HepG2 (cell line): ENCODE measurements around the gene PTGR2.

Source experiments
- EP300 ChIP-seq, 3 experiments: sonication (generic) in 1 of 3; formaldehyde crosslinking in 1 of 3; IDR thresholded peaks; 2 replicates each; pipeline versions ENCODE4 v1.5.1 to v1.6.1; 2011 to 2020; ENCODE audit warnings: low read depth in 2 of 3, low read length in 2 of 3, borderline replicate concordance in 1 of 3, improper control_type of control experiment in 1 of 3, mild to moderate bottlenecking in 1 of 3, missing genetic modification reagents in 1 of 3, moderate library complexity in 1 of 3
- MYNN ChIP-seq: sonication (generic); formaldehyde crosslinking; IDR thresholded peaks from 2 replicates; pipeline ENCODE4 v1.4.0; 2020; ENCODE audit warnings: mild to moderate bottlenecking, low read depth, missing genetic modification reagents
- RELA ChIP-seq: sonication (generic); formaldehyde crosslinking; IDR thresholded peaks from 2 replicates; pipeline ENCODE4 v1.4.0; 2020; ENCODE audit warnings: missing genetic modification reagents
- TAF1 ChIP-seq: sonication (generic); formaldehyde crosslinking; IDR thresholded peaks from 2 replicates; pipeline ENCODE4 v1.4.0; 2020; ENCODE audit warnings: missing genetic modification reagents
- TP53 ChIP-seq: sonication (generic); formaldehyde crosslinking; conservative IDR thresholded peaks from 2 replicates; pipeline ENCODE4 v1.4.0; 2020; ENCODE audit warnings: missing genetic modification reagents
- ZFX ChIP-seq: sonication (generic); formaldehyde crosslinking; IDR thresholded peaks from 2 replicates; pipeline ENCODE4 v1.4.0; 2020; ENCODE audit warnings: mild to moderate bottlenecking, low read depth, missing genetic modification reagents, moderate library complexity
- ZNF224 ChIP-seq: sonication (generic); formaldehyde crosslinking; IDR thresholded peaks from 2 replicates; pipeline ENCODE4 v1.5.0; 2020; ENCODE audit warnings: mild to moderate bottlenecking, missing genetic modification reagents
- TF ChIP-seq, protein P1 (sequence below): sonication (generic); formaldehyde crosslinking; IDR thresholded peaks from 2 replicates; pipeline ENCODE4 v1.5.0; 2020; ENCODE audit warnings: mild to moderate bottlenecking, missing genetic modification reagents, moderate library complexity
- TF ChIP-seq, protein P2 (sequence below): IDR thresholded peaks from 2 replicates; pipeline ENCODE4 v1.6.1; 2016; ENCODE audit warnings: low read depth, control low read depth

DNA sequence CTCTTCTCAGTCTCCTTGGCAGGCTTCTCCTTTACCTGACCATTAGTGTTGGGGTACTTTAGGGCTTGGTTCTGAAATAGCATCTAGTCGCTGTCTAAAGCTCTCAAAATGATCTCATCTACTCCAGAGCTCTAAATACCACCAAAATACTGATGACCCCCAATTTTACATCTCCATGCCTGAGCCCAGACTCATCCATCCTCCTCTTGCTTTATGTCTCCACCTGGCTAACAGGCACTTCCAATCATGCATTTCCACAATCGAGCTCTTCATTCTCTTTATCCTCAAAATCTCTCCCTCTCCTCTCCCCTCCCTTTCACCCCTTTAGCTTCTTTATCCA is 40.5 kb upstream of the PTGR2 start:
- TF ChIP-seq TP53 (no peak), MYNN (CRISPR knock-in tag) (no peak), TAF1 (CRISPR knock-in tag) (no peak), EP300 (IDR thresholded peaks at IDR 0.05; ENCODE audit: low read depth in 2 of 2, low read length in 2 of 2) (no peak), EP300 (CRISPR knock-in tag; IDR thresholded peaks at IDR 0.05; ENCODE audit: borderline replicate concordance) (no peak), RELA (CRISPR knock-in tag) (no peak), ZFX (CRISPR knock-in tag) (no peak), ZNF224 (CRISPR knock-in tag) (no peak)
- TF ChIP-seq, protein P1, sequence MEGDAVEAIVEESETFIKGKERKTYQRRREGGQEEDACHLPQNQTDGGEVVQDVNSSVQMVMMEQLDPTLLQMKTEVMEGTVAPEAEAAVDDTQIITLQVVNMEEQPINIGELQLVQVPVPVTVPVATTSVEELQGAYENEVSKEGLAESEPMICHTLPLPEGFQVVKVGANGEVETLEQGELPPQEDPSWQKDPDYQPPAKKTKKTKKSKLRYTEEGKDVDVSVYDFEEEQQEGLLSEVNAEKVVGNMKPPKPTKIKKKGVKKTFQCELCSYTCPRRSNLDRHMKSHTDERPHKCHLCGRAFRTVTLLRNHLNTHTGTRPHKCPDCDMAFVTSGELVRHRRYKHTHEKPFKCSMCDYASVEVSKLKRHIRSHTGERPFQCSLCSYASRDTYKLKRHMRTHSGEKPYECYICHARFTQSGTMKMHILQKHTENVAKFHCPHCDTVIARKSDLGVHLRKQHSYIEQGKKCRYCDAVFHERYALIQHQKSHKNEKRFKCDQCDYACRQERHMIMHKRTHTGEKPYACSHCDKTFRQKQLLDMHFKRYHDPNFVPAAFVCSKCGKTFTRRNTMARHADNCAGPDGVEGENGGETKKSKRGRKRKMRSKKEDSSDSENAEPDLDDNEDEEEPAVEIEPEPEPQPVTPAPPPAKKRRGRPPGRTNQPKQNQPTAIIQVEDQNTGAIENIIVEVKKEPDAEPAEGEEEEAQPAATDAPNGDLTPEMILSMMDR (CRISPR knock-in tag): no peak
- TF ChIP-seq, protein P2, sequence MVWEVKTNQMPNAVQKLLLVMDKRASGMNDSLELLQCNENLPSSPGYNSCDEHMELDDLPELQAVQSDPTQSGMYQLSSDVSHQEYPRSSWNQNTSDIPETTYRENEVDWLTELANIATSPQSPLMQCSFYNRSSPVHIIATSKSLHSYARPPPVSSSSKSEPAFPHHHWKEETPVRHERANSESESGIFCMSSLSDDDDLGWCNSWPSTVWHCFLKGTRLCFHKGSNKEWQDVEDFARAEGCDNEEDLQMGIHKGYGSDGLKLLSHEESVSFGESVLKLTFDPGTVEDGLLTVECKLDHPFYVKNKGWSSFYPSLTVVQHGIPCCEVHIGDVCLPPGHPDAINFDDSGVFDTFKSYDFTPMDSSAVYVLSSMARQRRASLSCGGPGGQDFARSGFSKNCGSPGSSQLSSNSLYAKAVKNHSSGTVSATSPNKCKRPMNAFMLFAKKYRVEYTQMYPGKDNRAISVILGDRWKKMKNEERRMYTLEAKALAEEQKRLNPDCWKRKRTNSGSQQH (CRISPR knock-in tag): no peak
